ENCODE data around the gene EFCAB8.

Gene EFCAB8

GRCh38 chr20:33008336-33009213 is 149.9 kb downstream of the EFCAB8 start:
- no peak for DNase-seq (ENCODE audit: extremely low read depth, low read depth)
- TF ChIP-seq, protein P1, sequence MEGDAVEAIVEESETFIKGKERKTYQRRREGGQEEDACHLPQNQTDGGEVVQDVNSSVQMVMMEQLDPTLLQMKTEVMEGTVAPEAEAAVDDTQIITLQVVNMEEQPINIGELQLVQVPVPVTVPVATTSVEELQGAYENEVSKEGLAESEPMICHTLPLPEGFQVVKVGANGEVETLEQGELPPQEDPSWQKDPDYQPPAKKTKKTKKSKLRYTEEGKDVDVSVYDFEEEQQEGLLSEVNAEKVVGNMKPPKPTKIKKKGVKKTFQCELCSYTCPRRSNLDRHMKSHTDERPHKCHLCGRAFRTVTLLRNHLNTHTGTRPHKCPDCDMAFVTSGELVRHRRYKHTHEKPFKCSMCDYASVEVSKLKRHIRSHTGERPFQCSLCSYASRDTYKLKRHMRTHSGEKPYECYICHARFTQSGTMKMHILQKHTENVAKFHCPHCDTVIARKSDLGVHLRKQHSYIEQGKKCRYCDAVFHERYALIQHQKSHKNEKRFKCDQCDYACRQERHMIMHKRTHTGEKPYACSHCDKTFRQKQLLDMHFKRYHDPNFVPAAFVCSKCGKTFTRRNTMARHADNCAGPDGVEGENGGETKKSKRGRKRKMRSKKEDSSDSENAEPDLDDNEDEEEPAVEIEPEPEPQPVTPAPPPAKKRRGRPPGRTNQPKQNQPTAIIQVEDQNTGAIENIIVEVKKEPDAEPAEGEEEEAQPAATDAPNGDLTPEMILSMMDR (IDR thresholded peaks at IDR 0.05; ENCODE audit: low read depth, low read length), result no peak

GRCh38 chr20:33009214-33010132 is 150.8 kb downstream of the EFCAB8 start:
- TF ChIP-seq, protein P1 (IDR thresholded peaks at IDR 0.05; ENCODE audit: low read depth, low read length), result no peak
- no peak for DNase-seq (ENCODE audit: extremely low read depth, low read depth)

GRCh38 chr20:33010133-33010504 is 151.4 kb downstream of the EFCAB8 start:
- TF ChIP-seq, protein P1 (IDR thresholded peaks at IDR 0.05; ENCODE audit: low read depth, low read length), result no peak
- DNase-seq (ENCODE audit: extremely low read depth, low read depth), result no peak

GRCh38 chr20:33010674-33011449 is 152.1 kb downstream of the EFCAB8 start:
- no peak for DNase-seq (ENCODE audit: extremely low read depth, low read depth)

More at GRCh38 chr20:33010674-33011449, 152.1 kb downstream of the EFCAB8 start:
- TF ChIP-seq, protein P1 (IDR thresholded peaks at IDR 0.05; ENCODE audit: low read depth, low read length), result no peak

All from AG09319 (cell line).